K562 (cell line): ENCODE measurements around the gene GPRIN3. TPM values are rescaled to one million over a fixed set of nuclear protein-coding genes. Genes with fewer than 3 reads are reported as not detected.

Experiments used
- IRF9 ChIP-seq: fragments of 450-650 bp; IDR thresholded peaks from 2 replicates; pipeline ENCODE4 v1.6.1; 2016; ENCODE audit warnings: missing biosample characterization, missing genetic modification characterization
- NCOA2 ChIP-seq, 2 experiments: fragments of 450-650 bp; IDR thresholded peaks; 2 replicates each; pipeline ENCODE4 v1.6.1; 2018; ENCODE audit warnings: mild to moderate bottlenecking in 2 of 2, moderate library complexity in 1 of 2; ENCODE audit not compliant: partially characterized antibody in 2 of 2
- PREB ChIP-seq: sonication (generic); formaldehyde crosslinking; IDR thresholded peaks from 2 replicates; pipeline ENCODE4 v1.8.1; 2023; ENCODE audit warnings: mild to moderate bottlenecking, missing genetic modification reagents
- SMARCA5 ChIP-seq: fragments of 450-650 bp; IDR thresholded peaks from 2 replicates; pipeline ENCODE4 v1.6.1; 2016
- ZNF507 ChIP-seq: conservative IDR thresholded peaks from 2 replicates; pipeline ENCODE4 v1.6.1; 2017; ENCODE audit warnings: missing genetic modification characterization, missing compliant biosample characterization
- polyA plus RNA-seq, 8 experiments: library from polyadenylated mRNA; depleted of rRNA in 4 of 8; stranded (reverse) in 5 of 8; unstranded in 3 of 8; fragments of >200 nt; fragmentation: Nextera tagmentation in 2 of 8; fragmentation: Illumina TruSeq in 1 of 8; extraction: Ambion mirVana in 2 of 8; extraction: Trizol in 1 of 8; gene quantifications; 2 replicates each; pipeline versions ENCODE4 v1.2.1 to v1.2.3, GENCODE V29; 2011 to 2014; ENCODE audit warnings: inconsistent platforms in 1 of 8, missing spikeins in 1 of 8
- total RNA-seq, 7 experiments: library from RNA; depleted of rRNA in 6 of 7; stranded (reverse); fragments of >200 nt in 6 of 7; fragmentation: Illumina TruSeq in 2 of 7; extraction: Trizol in 2 of 7; gene quantifications; 2 replicates each; pipeline versions ENCODE4 v1.2.1 to v1.2.3, GENCODE V29; 2011 to 2021; ENCODE audit warnings: low replicate concordance in 1 of 7
- TF ChIP-seq, protein P1 (sequence below): fragments of 450-650 bp; IDR thresholded peaks from 2 replicates; pipeline ENCODE4 v1.6.1; 2016; ENCODE audit warnings: mild to moderate bottlenecking, moderate library complexity

The GPRIN3 gene
- total and polyA plus RNA-seq, 9 of the 15 experiments (the other 6 are each of a cell fraction or from before 2014, with no cell fraction given): 0.02 TPM; not detected in 8

- TF ChIP-seq, protein P1, sequence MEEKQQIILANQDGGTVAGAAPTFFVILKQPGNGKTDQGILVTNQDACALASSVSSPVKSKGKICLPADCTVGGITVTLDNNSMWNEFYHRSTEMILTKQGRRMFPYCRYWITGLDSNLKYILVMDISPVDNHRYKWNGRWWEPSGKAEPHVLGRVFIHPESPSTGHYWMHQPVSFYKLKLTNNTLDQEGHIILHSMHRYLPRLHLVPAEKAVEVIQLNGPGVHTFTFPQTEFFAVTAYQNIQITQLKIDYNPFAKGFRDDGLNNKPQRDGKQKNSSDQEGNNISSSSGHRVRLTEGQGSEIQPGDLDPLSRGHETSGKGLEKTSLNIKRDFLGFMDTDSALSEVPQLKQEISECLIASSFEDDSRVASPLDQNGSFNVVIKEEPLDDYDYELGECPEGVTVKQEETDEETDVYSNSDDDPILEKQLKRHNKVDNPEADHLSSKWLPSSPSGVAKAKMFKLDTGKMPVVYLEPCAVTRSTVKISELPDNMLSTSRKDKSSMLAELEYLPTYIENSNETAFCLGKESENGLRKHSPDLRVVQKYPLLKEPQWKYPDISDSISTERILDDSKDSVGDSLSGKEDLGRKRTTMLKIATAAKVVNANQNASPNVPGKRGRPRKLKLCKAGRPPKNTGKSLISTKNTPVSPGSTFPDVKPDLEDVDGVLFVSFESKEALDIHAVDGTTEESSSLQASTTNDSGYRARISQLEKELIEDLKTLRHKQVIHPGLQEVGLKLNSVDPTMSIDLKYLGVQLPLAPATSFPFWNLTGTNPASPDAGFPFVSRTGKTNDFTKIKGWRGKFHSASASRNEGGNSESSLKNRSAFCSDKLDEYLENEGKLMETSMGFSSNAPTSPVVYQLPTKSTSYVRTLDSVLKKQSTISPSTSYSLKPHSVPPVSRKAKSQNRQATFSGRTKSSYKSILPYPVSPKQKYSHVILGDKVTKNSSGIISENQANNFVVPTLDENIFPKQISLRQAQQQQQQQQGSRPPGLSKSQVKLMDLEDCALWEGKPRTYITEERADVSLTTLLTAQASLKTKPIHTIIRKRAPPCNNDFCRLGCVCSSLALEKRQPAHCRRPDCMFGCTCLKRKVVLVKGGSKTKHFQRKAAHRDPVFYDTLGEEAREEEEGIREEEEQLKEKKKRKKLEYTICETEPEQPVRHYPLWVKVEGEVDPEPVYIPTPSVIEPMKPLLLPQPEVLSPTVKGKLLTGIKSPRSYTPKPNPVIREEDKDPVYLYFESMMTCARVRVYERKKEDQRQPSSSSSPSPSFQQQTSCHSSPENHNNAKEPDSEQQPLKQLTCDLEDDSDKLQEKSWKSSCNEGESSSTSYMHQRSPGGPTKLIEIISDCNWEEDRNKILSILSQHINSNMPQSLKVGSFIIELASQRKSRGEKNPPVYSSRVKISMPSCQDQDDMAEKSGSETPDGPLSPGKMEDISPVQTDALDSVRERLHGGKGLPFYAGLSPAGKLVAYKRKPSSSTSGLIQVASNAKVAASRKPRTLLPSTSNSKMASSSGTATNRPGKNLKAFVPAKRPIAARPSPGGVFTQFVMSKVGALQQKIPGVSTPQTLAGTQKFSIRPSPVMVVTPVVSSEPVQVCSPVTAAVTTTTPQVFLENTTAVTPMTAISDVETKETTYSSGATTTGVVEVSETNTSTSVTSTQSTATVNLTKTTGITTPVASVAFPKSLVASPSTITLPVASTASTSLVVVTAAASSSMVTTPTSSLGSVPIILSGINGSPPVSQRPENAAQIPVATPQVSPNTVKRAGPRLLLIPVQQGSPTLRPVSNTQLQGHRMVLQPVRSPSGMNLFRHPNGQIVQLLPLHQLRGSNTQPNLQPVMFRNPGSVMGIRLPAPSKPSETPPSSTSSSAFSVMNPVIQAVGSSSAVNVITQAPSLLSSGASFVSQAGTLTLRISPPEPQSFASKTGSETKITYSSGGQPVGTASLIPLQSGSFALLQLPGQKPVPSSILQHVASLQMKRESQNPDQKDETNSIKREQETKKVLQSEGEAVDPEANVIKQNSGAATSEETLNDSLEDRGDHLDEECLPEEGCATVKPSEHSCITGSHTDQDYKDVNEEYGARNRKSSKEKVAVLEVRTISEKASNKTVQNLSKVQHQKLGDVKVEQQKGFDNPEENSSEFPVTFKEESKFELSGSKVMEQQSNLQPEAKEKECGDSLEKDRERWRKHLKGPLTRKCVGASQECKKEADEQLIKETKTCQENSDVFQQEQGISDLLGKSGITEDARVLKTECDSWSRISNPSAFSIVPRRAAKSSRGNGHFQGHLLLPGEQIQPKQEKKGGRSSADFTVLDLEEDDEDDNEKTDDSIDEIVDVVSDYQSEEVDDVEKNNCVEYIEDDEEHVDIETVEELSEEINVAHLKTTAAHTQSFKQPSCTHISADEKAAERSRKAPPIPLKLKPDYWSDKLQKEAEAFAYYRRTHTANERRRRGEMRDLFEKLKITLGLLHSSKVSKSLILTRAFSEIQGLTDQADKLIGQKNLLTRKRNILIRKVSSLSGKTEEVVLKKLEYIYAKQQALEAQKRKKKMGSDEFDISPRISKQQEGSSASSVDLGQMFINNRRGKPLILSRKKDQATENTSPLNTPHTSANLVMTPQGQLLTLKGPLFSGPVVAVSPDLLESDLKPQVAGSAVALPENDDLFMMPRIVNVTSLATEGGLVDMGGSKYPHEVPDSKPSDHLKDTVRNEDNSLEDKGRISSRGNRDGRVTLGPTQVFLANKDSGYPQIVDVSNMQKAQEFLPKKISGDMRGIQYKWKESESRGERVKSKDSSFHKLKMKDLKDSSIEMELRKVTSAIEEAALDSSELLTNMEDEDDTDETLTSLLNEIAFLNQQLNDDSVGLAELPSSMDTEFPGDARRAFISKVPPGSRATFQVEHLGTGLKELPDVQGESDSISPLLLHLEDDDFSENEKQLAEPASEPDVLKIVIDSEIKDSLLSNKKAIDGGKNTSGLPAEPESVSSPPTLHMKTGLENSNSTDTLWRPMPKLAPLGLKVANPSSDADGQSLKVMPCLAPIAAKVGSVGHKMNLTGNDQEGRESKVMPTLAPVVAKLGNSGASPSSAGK: no peak
- TF ChIP-seq SMARCA5: no peak
- TF ChIP-seq IRF9 (tag): no peak
- no peak for TF ChIP-seq NCOA2 (IDR thresholded peaks at IDR 0.05; ENCODE audit: partially characterized antibody in 2 of 2)
- TF ChIP-seq ZNF507 (tag): no peak
- TF ChIP-seq PREB (CRISPR knock-in tag): no peak
- TF ChIP-seq, all 486 proteins: peak for 0
These were observed 12.1 kb downstream of the GPRIN3 start (continued) for GRCh38 chr4:89295415-89295927.
